ENCODE results near the gene DHDH. TPM values are rescaled to one million over a fixed set of nuclear protein-coding genes. Genes with fewer than 3 reads are reported as not detected.

Gene DHDH
- total and polyA plus RNA-seq, 2 of the 13 experiments (the other 11 are each of a cell fraction or from before 2014, with no cell fraction given), result 0.13 to 0.91 TPM

DNA sequence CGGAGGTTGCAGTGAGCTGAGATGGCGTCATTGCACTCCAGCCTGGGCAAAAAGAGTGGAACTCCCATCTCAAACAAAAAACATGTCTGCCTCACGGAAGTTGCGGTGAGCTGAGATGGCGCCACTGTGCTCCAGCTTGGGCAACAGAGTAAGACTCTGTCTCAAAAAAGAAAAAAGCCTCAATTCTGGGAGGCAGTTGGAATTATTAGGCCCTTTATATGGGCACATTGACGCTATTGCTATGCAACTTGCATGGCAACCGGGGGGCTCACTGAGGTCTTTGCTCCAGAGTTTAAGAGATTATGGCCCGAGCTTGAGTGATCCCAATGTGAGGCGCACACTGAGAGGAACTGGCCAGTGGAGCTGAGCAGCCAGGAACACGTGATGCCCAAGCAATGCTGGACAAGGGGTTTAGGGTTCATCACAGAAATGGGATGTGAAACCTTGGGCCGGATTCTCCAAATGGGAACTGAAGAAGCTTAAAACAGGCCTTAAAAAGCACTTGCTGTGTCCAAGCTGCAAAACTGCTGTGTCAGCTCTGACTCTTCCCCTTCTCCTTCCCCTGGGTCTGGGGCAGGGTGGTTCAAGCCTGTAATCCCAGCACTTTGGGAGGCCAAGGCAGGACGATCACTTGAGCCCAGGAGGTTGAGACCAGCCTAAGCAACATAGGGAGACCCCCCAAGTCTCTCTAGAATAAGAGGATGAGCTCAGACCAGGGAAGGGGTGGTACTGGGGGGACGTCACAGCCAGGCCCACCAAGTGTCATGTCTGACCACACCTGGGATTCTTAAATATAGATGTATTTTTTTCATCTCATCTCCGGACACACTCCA lies 34.1 kb downstream of the DHDH start (continued):
- TF ChIP-seq, protein P1, sequence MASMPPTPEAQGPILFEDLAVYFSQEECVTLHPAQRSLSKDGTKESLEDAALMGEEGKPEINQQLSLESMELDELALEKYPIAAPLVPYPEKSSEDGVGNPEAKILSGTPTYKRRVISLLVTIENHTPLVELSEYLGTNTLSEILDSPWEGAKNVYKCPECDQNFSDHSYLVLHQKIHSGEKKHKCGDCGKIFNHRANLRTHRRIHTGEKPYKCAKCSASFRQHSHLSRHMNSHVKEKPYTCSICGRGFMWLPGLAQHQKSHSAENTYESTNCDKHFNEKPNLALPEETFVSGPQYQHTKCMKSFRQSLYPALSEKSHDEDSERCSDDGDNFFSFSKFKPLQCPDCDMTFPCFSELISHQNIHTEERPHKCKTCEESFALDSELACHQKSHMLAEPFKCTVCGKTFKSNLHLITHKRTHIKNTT (CRISPR knock-in tag; IDR thresholded peaks at IDR 0.05), result no peak
- TF ChIP-seq TARDBP (CRISPR knock-in tag; IDR thresholded peaks at IDR 0.05) (peak; percentile 43; the same call in 1 of the 2 replicates), ZNF44 (CRISPR knock-in tag; IDR thresholded peaks at IDR 0.05) (peak; percentile 24; the same call in 1 of the 2 replicates), NCOA5 (CRISPR knock-in tag; IDR thresholded peaks at IDR 0.05) (peak; percentile 80; the same call in 1 of the 2 replicates), BRCA1 (CRISPR knock-in tag; IDR thresholded peaks at IDR 0.05) (no peak), SRSF1 (optimal IDR thresholded peaks at IDR 0.05; ENCODE audit: low read depth, low read length) (peak; percentile 29), ZNF10 (CRISPR knock-in tag; IDR thresholded peaks at IDR 0.05; ENCODE audit: borderline replicate concordance, low read depth) (no peak), CBX5 (CRISPR knock-in tag; IDR thresholded peaks at IDR 0.05; ENCODE audit: borderline replicate concordance) (peak; percentile 76; the same call in 1 of the 2 replicates), RBAK (CRISPR knock-in tag; IDR thresholded peaks at IDR 0.05) (no peak), ZBTB38 (CRISPR knock-in tag; IDR thresholded peaks at IDR 0.05) (no peak), ZNF614 (CRISPR knock-in tag; IDR thresholded peaks at IDR 0.05; ENCODE audit: borderline replicate concordance) (no peak), ZNF451 (CRISPR knock-in tag; IDR thresholded peaks at IDR 0.05) (0 out of 2 replicates have a peak, but pooled peaks have one; percentile 15), ZNF20 (CRISPR knock-in tag; IDR thresholded peaks at IDR 0.05) (no peak), SIX4 (CRISPR knock-in tag; IDR thresholded peaks at IDR 0.05) (no peak), ZNF891 (CRISPR knock-in tag; IDR thresholded peaks at IDR 0.05) (0 out of 2 replicates have a peak, but pooled peaks have one; percentile 27), ERF (CRISPR knock-in tag; IDR thresholded peaks at IDR 0.05) (peak; percentile 12; the same call in 1 of the 2 replicates)
- TF ChIP-seq, protein P2, sequence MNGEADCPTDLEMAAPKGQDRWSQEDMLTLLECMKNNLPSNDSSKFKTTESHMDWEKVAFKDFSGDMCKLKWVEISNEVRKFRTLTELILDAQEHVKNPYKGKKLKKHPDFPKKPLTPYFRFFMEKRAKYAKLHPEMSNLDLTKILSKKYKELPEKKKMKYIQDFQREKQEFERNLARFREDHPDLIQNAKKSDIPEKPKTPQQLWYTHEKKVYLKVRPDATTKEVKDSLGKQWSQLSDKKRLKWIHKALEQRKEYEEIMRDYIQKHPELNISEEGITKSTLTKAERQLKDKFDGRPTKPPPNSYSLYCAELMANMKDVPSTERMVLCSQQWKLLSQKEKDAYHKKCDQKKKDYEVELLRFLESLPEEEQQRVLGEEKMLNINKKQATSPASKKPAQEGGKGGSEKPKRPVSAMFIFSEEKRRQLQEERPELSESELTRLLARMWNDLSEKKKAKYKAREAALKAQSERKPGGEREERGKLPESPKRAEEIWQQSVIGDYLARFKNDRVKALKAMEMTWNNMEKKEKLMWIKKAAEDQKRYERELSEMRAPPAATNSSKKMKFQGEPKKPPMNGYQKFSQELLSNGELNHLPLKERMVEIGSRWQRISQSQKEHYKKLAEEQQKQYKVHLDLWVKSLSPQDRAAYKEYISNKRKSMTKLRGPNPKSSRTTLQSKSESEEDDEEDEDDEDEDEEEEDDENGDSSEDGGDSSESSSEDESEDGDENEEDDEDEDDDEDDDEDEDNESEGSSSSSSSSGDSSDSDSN (CRISPR knock-in tag; IDR thresholded peaks at IDR 0.05), result peak; percentile 26; the same call in 1 of the 2 replicates
- TF ChIP-seq, protein P3, sequence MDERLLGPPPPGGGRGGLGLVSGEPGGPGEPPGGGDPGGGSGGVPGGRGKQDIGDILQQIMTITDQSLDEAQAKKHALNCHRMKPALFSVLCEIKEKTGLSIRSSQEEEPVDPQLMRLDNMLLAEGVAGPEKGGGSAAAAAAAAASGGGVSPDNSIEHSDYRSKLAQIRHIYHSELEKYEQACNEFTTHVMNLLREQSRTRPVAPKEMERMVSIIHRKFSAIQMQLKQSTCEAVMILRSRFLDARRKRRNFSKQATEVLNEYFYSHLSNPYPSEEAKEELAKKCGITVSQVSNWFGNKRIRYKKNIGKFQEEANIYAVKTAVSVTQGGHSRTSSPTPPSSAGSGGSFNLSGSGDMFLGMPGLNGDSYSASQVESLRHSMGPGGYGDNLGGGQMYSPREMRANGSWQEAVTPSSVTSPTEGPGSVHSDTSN (CRISPR knock-in tag; IDR thresholded peaks at IDR 0.05), result no peak
- TF ChIP-seq, protein P4, sequence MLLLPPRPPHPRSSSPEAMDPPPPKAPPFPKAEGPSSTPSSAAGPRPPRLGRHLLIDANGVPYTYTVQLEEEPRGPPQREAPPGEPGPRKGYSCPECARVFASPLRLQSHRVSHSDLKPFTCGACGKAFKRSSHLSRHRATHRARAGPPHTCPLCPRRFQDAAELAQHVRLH (CRISPR knock-in tag; IDR thresholded peaks at IDR 0.05; ENCODE audit: borderline replicate concordance, low read depth), result no peak
